ENCODE measurements around the gene PSEN2. TPM values are rescaled to one million over a fixed set of nuclear protein-coding genes. Genes with fewer than 3 reads are reported as not detected.

PSEN2 gene
- total and polyA plus RNA-seq, 2 of the 8 experiments (the other 6 are each of a cell fraction or from before 2014, with no cell fraction given), result 22.9 to 29.0 TPM

GRCh38 chr1:226827458-226827857, 43.0 kb upstream of the PSEN2 start (continued):
- no peak for TF ChIP-seq KDM5A (IDR thresholded peaks at IDR 0.05; ENCODE audit: low read length)
- no peak for TF ChIP-seq SP2 (IDR thresholded peaks at IDR 0.05; ENCODE audit: low read length)
- TF ChIP-seq CHD7 (IDR thresholded peaks at IDR 0.05; ENCODE audit: insufficient replicate concordance, low read length), result no peak
- TF ChIP-seq POU5F1 (IDR thresholded peaks at IDR 0.05; ENCODE audit: low read depth, low read length), result no peak
- TF ChIP-seq YY1 (IDR thresholded peaks at IDR 0.05; ENCODE audit: low read depth, low read length), result no peak
- no peak for TF ChIP-seq PHF8 (conservative IDR thresholded peaks at IDR 0.05; ENCODE audit: low read depth, low read length)
